Ishikawa (cell line): ENCODE results near the gene WDR43.

Source experiments
- CEBPB ChIP-seq: IDR thresholded peaks from 2 replicates; pipeline ENCODE4 v1.6.1; 2012
- CREB1 ChIP-seq: IDR thresholded peaks from 2 replicates; pipeline ENCODE4 v1.6.1; 2012; ENCODE audit warnings: low read depth
- EGR1 ChIP-seq: IDR thresholded peaks from 2 replicates; pipeline ENCODE4 v1.6.1; 2012
- EP300 ChIP-seq: IDR thresholded peaks from 2 replicates; pipeline ENCODE4 v1.6.1; 2012; ENCODE audit warnings: borderline replicate concordance
- FOXM1 ChIP-seq: IDR thresholded peaks from 2 replicates; pipeline ENCODE4 v1.6.1; 2012; ENCODE audit warnings: low read depth, borderline replicate concordance
- MAX ChIP-seq: IDR thresholded peaks from 2 replicates; pipeline ENCODE4 v1.6.1; 2012
- NFIC ChIP-seq: IDR thresholded peaks from 2 replicates; pipeline ENCODE4 v1.6.1; 2012
- RAD21 ChIP-seq: IDR thresholded peaks from 2 replicates; pipeline ENCODE4 v1.6.1; 2012; ENCODE audit warnings: low read depth
- REST ChIP-seq: IDR thresholded peaks from 2 replicates; pipeline ENCODE4 v1.6.1; 2012; ENCODE audit warnings: low read depth, mild to moderate bottlenecking
- TAF1 ChIP-seq: IDR thresholded peaks from 2 replicates; pipeline ENCODE4 v1.6.1; 2012; ENCODE audit warnings: low read depth, mild to moderate bottlenecking
- TCF12 ChIP-seq: IDR thresholded peaks from 2 replicates; pipeline ENCODE4 v1.6.1; 2012; ENCODE audit warnings: low read depth
- TEAD4 ChIP-seq: IDR thresholded peaks from 2 replicates; pipeline ENCODE4 v1.6.1; 2012
- USF1 ChIP-seq: IDR thresholded peaks from 2 replicates; pipeline ENCODE4 v1.6.1; 2012
- YY1 ChIP-seq: IDR thresholded peaks from 2 replicates; pipeline ENCODE4 v1.6.1; 2012; ENCODE audit warnings: low read depth
- ZBTB7A ChIP-seq: IDR thresholded peaks from 2 replicates; pipeline ENCODE4 v1.6.1; 2012; ENCODE audit warnings: low read depth

The WDR43 gene

GRCh38 chr2:28976584-28976983 is 82.1 kb downstream of the WDR43 start:
- TF ChIP-seq NFIC (no peak), FOXM1 (no peak)

GRCh38 chr2:28977176-28977875 is 82.9 kb downstream of the WDR43 start:
- TF ChIP-seq USF1 (no peak), REST (no peak), YY1 (no peak), TCF12 (no peak), TEAD4 (no peak), EP300 (no peak), CREB1 (no peak), MAX (no peak), FOXM1 (no peak), ZBTB7A (no peak), TAF1 (no peak), EGR1 (no peak), CEBPB (no peak), NFIC (no peak), RAD21 (no peak)

GRCh38 chr2:28978606-28979005 is 84.1 kb downstream of the WDR43 start:
- TF ChIP-seq NFIC (no peak), MAX (no peak), CREB1 (no peak), YY1 (no peak), REST (no peak), USF1 (no peak), FOXM1 (no peak), TAF1 (no peak), EGR1 (no peak), ZBTB7A (no peak), TEAD4 (no peak), RAD21 (no peak), TCF12 (no peak), CEBPB (no peak), EP300 (no peak)

GRCh38 chr2:28979041-28979440 is 84.6 kb downstream of the WDR43 start:
- no peak for TF ChIP-seq ZBTB7A
- TF ChIP-seq REST, result peak; percentile 38; the same call in 1 of the 2 replicates
